ENCODE measurements around the gene JDP2. TPM values are rescaled to one million over a fixed set of nuclear protein-coding genes. Genes with fewer than 3 reads are reported as not detected.
"Not testable (repeated sequence)": the region's sequence is repeated elsewhere in the genome, so short reads cannot be mapped to it uniquely, and the experiment has no call there.

The JDP2 gene
- total RNA-seq = 55.6 TPM

GRCh38 chr14:75427482-75428229 lies at the start of gene JDP2:
TSS of gene JDP2 (plus strand) at chr14:75428022. CDS start at chr14:75437921, 9,899 bp downstream.
- H3K9me3 ChIP-seq (ENCODE audit: low read depth, low read length) = no peaks in the 10 kb centered on the region
- H3K4me3 ChIP-seq (ENCODE audit: low read length) = peak within 1 kb of the TSS; percentile 52
- peaks cover 45% of the 10 kb centered on the region for H3K4me1 ChIP-seq (ENCODE audit: insufficient read depth, low read length)
- no peaks in the 10 kb centered on the region for H3K27me3 ChIP-seq (ENCODE audit: insufficient read depth, low read length)

GRCh38 chr14:75379246-75379929 lies 48.4 kb upstream of the JDP2 start:
- H3K4me1 ChIP-seq (ENCODE audit: insufficient read depth, low read length) = peaks cover 15% of the 10 kb centered on the region
- no peaks in the 10 kb centered on the region for H3K27me3 ChIP-seq (ENCODE audit: insufficient read depth, low read length)
- H3K4me3 ChIP-seq (ENCODE audit: low read length) = no peak overlapping the region
- peaks cover 2% of the 10 kb centered on the region for H3K9me3 ChIP-seq (ENCODE audit: low read depth, low read length)

- Histone ChIP-seq H3K9me3 (ENCODE audit: low read depth, low read length) (peaks cover 6% of the 10 kb centered on the region), H3K4me3 (ENCODE audit: low read length) (no peak overlapping the region), H3K27me3 (ENCODE audit: insufficient read depth, low read length) (peaks cover 3% of the 10 kb centered on the region), H3K4me1 (ENCODE audit: insufficient read depth, low read length) (peaks cover 17% of the 10 kb centered on the region)
These were observed 47.9 kb upstream of the JDP2 start for GRCh38 chr14:75379930-75380270.

- peaks cover 17% of the 10 kb centered on the region for H3K4me1 ChIP-seq (ENCODE audit: insufficient read depth, low read length)
- H3K9me3 ChIP-seq (ENCODE audit: low read depth, low read length) = peaks cover 6% of the 10 kb centered on the region
- H3K27me3 ChIP-seq (ENCODE audit: insufficient read depth, low read length) = peaks cover 3% of the 10 kb centered on the region
- no peak overlapping the region for H3K4me3 ChIP-seq (ENCODE audit: low read length)
These were observed 47.2 kb upstream of the JDP2 start for GRCh38 chr14:75380656-75381055.

- Histone ChIP-seq H3K4me1 (ENCODE audit: insufficient read depth, low read length) (peaks cover 17% of the 10 kb centered on the region), H3K27me3 (ENCODE audit: insufficient read depth, low read length) (peaks cover 3% of the 10 kb centered on the region), H3K4me3 (ENCODE audit: low read length) (no peak overlapping the region), H3K9me3 (ENCODE audit: low read depth, low read length) (peaks cover 6% of the 10 kb centered on the region)
These were observed 46.2 kb upstream of the JDP2 start for GRCh38 chr14:75381642-75382041.

GRCh38 chr14:75383219-75383618 lies 44.6 kb upstream of the JDP2 start:
- H3K4me3 ChIP-seq (ENCODE audit: low read length); H3K9me3 ChIP-seq (ENCODE audit: low read depth, low read length); H3K27me3 ChIP-seq (ENCODE audit: insufficient read depth, low read length): not testable (repeated sequence)
- H3K4me1 ChIP-seq (ENCODE audit: insufficient read depth, low read length) = peaks cover 17% of the 10 kb centered on the region

- Histone ChIP-seq H3K4me1 (ENCODE audit: insufficient read depth, low read length) (peaks cover 17% of the 10 kb centered on the region), H3K9me3 (ENCODE audit: low read depth, low read length) (peaks cover 6% of the 10 kb centered on the region), H3K27me3 (ENCODE audit: insufficient read depth, low read length) (peaks cover 3% of the 10 kb centered on the region), H3K4me3 (ENCODE audit: low read length) (no peak overlapping the region)
These were observed 44.1 kb upstream of the JDP2 start for GRCh38 chr14:75383721-75384120.

GRCh38 chr14:75389679-75390078 lies 38.1 kb upstream of the JDP2 start:
- Histone ChIP-seq H3K4me1 (ENCODE audit: insufficient read depth, low read length) (no peaks in the 10 kb centered on the region), H3K9me3 (ENCODE audit: low read depth, low read length) (peaks cover under 1% of the 10 kb centered on the region), H3K27me3 (ENCODE audit: insufficient read depth, low read length) (peaks cover under 1% of the 10 kb centered on the region), H3K4me3 (ENCODE audit: low read length) (no peak overlapping the region)

- Histone ChIP-seq H3K9me3 (ENCODE audit: low read depth, low read length) (no peaks in the 10 kb centered on the region), H3K27me3 (ENCODE audit: insufficient read depth, low read length) (no peaks in the 10 kb centered on the region), H3K4me3 (ENCODE audit: low read length) (no peak overlapping the region), H3K4me1 (ENCODE audit: insufficient read depth, low read length) (no peaks in the 10 kb centered on the region)
These were observed 37.6 kb upstream of the JDP2 start for GRCh38 chr14:75390183-75390582.

- H3K4me1 ChIP-seq (ENCODE audit: insufficient read depth, low read length) = no peaks in the 10 kb centered on the region
These were observed 35.9 kb upstream of the JDP2 start for GRCh38 chr14:75391953-75392352.

GRCh38 chr14:75392686-75393641 lies 34.9 kb upstream of the JDP2 start:
- no peak overlapping the region for H3K4me3 ChIP-seq (ENCODE audit: low read length)
- no peaks in the 10 kb centered on the region for H3K9me3 ChIP-seq (ENCODE audit: low read depth, low read length)

More at GRCh38 chr14:75391953-75392352, 35.9 kb upstream of the JDP2 start:
- Histone ChIP-seq H3K27me3 (ENCODE audit: insufficient read depth, low read length) (no peaks in the 10 kb centered on the region), H3K4me3 (ENCODE audit: low read length) (no peak overlapping the region), H3K9me3 (ENCODE audit: low read depth, low read length) (no peaks in the 10 kb centered on the region)

GRCh38 chr14:75393794-75394193 lies 34.0 kb upstream of the JDP2 start:
- H3K9me3 ChIP-seq (ENCODE audit: low read depth, low read length) = no peaks in the 10 kb centered on the region
- no peak overlapping the region for H3K4me3 ChIP-seq (ENCODE audit: low read length)
- no peaks in the 10 kb centered on the region for H3K27me3 ChIP-seq (ENCODE audit: insufficient read depth, low read length)
- no peaks in the 10 kb centered on the region for H3K4me1 ChIP-seq (ENCODE audit: insufficient read depth, low read length)

More at GRCh38 chr14:75392686-75393641, 34.9 kb upstream of the JDP2 start:
- Histone ChIP-seq H3K4me1 (ENCODE audit: insufficient read depth, low read length) (no peaks in the 10 kb centered on the region), H3K27me3 (ENCODE audit: insufficient read depth, low read length) (no peaks in the 10 kb centered on the region)

- Histone ChIP-seq H3K4me1 (ENCODE audit: insufficient read depth, low read length) (peaks cover 18% of the 10 kb centered on the region), H3K27me3 (ENCODE audit: insufficient read depth, low read length) (no peaks in the 10 kb centered on the region), H3K9me3 (ENCODE audit: low read depth, low read length) (no peaks in the 10 kb centered on the region), H3K4me3 (ENCODE audit: low read length) (no peak overlapping the region)
These were observed 32.0 kb upstream of the JDP2 start for GRCh38 chr14:75395862-75396261.

GRCh38 chr14:75399321-75399720 lies 28.5 kb upstream of the JDP2 start:
- Histone ChIP-seq H3K27me3 (ENCODE audit: insufficient read depth, low read length) (no peaks in the 10 kb centered on the region), H3K4me1 (ENCODE audit: insufficient read depth, low read length) (peaks cover 20% of the 10 kb centered on the region), H3K4me3 (ENCODE audit: low read length) (no peak overlapping the region), H3K9me3 (ENCODE audit: low read depth, low read length) (no peaks in the 10 kb centered on the region)

Data from mononuclear cell (primary cell).